Omental fat pad (tissue), 4 donors: ENCODE measurements around the gene PFKL. TPM values are rescaled to one million over a fixed set of nuclear protein-coding genes. Genes with fewer than 3 reads are reported as not detected.
A peak's percentile ranks its signal among the peaks of the same experiment; 100 is the strongest.

Source experiments
- ATAC-seq: fragments of 150-250 bp; one replicate; pipeline ENCODE4 v1.9.1; 2016; ENCODE audit warnings: mild to moderate bottlenecking, moderate library complexity; ENCODE audit not compliant: low FRiP score
- DNase-seq: peaks from one replicate; pipeline ENCODE4 v3.0.0-alpha.2; 2019; ENCODE audit warnings: low spot score
- total RNA-seq, 4 donors: library from RNA; depleted of rRNA; stranded (reverse); fragments of >200 nt; gene quantifications; one replicate each; pipeline ENCODE4 v1.1.0, GENCODE V29; 2016
- TF ChIP-seq, protein P1 (sequence below), 3 donors: fragments of 450-650 bp; IDR thresholded peaks; one replicate each; pipeline ENCODE4 v1.5.1; 2016 to 2017; ENCODE audit warnings: antibody characterized with exemption in 3 of 3, mild to moderate bottlenecking in 3 of 3, moderate library complexity in 2 of 3

Gene PFKL
- total RNA-seq, 4 donors from 2014 or later = 75.7 to 114 (median 104) TPM

DNA sequence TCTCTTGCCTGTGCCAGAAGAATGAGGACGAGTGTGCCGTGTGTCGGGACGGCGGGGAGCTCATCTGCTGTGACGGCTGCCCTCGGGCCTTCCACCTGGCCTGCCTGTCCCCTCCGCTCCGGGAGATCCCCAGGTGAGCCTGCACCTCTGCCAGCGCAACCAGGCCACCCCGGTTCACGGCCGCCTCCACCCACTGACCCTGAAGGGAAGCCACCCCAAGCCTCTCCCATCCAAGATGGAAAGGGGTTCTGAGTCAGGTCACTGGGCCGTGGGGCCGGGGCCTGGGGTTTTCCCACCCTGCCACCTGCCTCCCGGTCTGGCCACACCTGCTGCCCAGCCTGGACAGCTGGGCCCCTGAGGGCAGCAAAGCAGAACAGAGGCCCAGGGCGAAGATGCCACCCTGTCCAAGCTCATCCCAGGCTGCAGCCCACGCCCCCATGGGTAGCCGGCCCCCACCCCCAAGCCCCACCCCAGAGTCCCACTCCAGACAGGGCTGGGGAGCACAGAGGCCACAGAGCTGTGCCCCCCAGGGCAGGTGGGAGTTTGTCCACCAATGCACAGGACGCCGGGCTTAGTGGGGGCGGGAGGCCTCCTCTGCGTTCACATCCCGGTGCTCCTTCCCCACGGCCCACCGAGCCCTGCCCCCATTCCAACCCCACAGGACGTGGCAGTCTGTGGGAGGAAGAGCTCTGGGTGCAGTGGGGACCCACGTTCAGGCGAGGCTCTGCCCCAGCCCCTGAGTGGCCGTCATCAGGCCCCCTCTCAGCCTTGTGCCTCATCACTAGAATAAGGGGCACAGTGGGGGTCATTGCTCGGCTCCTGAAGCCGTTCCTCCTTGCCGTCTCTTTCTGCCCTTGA lies 8.5 kb upstream of the PFKL start:
- no peak for ATAC-seq
- TF ChIP-seq, protein P1, sequence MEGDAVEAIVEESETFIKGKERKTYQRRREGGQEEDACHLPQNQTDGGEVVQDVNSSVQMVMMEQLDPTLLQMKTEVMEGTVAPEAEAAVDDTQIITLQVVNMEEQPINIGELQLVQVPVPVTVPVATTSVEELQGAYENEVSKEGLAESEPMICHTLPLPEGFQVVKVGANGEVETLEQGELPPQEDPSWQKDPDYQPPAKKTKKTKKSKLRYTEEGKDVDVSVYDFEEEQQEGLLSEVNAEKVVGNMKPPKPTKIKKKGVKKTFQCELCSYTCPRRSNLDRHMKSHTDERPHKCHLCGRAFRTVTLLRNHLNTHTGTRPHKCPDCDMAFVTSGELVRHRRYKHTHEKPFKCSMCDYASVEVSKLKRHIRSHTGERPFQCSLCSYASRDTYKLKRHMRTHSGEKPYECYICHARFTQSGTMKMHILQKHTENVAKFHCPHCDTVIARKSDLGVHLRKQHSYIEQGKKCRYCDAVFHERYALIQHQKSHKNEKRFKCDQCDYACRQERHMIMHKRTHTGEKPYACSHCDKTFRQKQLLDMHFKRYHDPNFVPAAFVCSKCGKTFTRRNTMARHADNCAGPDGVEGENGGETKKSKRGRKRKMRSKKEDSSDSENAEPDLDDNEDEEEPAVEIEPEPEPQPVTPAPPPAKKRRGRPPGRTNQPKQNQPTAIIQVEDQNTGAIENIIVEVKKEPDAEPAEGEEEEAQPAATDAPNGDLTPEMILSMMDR (IDR thresholded peaks at IDR 0.05) = no peak

DNA sequence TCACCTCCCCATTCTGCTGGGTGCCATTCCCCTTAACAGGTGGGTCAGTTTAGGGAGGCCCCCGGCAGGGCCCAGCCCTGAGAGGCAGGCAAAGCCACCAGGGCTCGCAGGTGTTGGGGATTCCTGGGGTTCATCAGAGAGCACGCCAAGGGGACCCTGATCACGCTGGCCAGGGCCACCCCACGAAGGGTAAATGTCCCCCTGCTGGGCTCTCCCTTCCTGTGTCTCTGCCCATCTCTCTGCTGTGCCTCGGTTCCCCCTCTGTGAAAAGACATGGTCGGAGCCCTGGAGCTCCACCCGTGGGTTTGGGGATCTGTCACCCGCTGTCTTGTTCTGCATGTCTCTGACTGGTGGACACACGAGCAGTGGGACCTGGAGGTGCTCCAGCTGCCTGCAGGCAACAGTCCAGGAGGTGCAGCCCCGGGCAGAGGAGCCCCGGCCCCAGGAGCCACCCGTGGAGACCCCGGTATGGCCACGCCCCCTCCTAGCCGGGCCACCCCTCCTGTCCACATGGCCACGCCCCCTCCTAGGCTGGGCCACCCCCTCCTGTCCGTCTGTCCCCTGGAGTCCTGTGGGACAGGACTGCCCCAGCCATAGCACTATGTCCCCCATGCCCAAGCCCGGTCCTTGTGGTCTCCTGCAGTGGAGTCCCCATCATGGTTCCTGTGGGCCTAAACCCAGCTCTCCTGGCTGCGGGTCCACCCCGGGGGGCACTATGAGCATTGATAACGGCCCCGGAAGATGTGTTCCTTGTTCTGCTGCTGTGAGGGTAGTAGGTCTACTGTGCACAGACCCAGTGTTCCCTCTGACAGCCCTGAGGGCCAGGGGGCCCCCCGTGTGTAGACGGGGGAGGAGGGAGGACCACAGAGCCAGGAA lies 7.7 kb upstream of the PFKL start:
- DNase-seq = no peak
- TF ChIP-seq, protein P1 (IDR thresholded peaks at IDR 0.05) = no peak
- ATAC-seq = no peak

More for the DNA sequence above, 8.5 kb upstream of the PFKL start:
- no peak for DNase-seq

DNA sequence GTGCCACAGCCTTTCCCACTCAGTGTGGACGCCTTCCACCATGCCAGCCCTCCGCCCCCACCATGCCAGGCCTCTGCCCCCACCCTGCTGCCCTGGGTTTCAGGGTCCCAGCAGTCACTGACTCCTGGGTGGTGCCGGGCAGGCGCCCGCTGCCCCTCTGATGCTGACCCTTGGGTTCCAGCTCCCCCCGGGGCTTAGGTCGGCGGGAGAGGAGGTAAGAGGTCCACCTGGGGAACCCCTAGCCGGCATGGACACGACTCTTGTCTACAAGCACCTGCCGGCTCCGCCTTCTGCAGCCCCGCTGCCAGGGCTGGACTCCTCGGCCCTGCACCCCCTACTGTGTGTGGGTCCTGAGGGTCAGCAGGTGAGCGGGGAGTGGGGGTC lies 7.0 kb upstream of the PFKL start:
- TF ChIP-seq, protein P1 (IDR thresholded peaks at IDR 0.05) = no peak
- ATAC-seq = no peak
- DNase-seq = no peak

DNA sequence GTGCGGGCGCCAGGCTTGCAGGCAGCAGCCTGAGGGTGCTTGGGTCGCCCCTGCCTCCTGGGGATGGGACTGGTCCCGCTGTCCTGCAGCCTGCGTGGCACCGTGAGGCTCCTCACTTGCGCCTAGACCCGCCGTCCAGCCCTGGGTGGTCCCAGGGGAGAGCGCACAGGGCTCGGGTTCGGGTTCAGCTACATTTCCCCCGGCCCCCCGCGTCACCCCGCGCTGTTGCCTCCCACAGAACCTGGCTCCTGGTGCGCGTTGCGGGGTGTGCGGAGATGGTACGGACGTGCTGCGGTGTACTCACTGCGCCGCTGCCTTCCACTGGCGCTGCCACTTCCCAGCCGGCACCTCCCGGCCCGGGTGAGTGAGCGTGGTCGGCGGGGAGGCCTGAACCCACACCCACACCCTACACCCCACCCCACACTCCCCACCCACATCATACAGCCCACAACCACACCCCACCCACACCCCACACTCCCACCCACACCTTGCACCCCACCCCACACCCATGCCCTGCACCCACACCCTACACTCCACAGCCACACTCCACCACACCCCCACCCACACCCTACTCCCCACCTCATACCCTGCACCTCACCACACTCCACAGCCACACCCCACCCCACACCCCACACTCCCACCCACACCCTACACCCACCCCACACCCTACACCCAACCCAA lies 6.2 kb upstream of the PFKL start:
- no peak for DNase-seq
- TF ChIP-seq, protein P1 (IDR thresholded peaks at IDR 0.05) = no peak
- ATAC-seq = no peak

DNA sequence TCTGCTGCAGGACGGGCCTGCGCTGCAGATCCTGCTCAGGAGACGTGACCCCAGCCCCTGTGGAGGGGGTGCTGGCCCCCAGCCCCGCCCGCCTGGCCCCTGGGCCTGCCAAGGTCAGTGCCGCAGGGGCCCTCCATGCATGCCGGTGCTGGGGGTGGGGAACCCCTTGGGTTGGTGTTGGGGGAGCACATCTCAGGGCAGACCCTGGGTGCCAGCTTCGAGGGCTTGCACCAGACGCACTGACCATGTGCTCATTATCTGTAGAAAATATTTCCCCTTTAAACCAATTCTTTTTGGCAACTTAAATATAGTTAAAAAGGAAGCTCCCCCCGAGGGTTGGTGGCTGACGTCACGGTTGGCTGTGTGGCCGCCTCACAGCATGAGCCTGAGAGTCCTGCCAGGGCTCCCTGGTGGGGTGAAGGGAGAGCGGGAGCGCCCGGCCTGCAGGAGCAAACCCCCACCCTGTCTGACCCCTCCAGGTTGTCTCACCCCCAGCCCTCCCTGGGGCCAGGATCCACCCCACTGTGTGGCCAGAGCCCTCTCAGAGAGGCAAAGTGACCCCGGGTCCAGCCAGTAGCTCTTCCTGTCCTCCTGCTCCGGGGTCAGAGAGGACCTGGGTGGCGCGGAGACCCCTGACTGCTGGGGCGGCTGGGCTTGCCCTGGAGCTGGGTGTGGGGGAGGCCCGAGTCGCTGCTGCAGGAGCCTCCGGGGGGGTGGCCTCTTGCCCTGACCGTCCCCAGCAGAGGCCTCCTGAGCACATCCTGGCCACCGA lies 5.3 kb upstream of the PFKL start:
- TF ChIP-seq, protein P1 (IDR thresholded peaks at IDR 0.05) = no peak
- no peak for ATAC-seq
- DNase-seq = peak; percentile 42

DNA sequence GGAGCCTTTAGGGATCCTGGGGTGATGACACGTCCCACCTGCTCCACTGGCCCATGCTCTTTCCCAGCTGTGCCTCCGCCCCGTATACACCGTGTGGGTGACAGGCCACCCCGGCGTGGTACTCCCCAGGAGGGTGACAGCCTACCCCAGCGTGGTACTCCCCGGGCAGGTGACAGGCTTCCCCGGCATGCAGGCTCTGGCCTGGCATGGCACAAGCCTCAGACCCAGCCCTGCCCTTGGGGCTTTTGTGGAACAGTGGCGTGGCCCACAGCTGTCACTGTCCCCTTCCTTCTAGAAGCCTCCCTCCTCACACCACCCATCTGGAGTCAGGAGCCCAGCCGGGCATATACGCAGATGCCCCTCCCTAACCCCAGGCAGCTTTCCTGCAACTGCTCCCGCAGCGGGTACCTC lies 4.7 kb upstream of the PFKL start:
- ATAC-seq (no peak), DNase-seq (no peak)
- TF ChIP-seq, protein P1 (IDR thresholded peaks at IDR 0.05) = no peak
